ENCODE results near the gene XPR1.

The XPR1 gene

GRCh38 chr1:180915426-180915965, 283.7 kb downstream of the XPR1 start:
- no peak for DNase-seq (ENCODE audit: low read depth, low spot score)

GRCh38 chr1:180916012-180916770, 284.4 kb downstream of the XPR1 start:
- DNase-seq (ENCODE audit: low read depth, low spot score), result no peak

DNA sequence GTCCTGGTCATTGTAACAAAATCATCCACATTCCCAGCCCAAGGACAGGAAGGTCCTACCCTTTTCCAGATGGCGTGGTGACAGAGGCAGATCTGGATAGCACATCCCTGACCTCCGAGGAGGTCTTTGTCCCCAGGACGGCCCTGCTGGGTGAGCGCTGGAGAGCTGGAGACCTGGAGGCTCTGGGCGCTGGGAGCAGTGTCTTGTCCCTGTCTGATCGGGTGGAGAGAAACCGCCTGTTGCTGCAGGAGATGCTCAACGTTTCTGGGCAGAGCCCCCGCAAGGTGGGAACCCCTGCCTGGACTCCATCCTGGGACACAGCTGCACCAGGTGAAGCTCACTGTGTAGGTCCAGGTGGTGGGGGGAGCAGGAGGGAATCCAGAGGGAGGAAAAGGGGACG, 284.9 kb downstream of the XPR1 start:
- no peak for DNase-seq (ENCODE audit: low read depth, low spot score)

- no peak for DNase-seq (ENCODE audit: low read depth, low spot score)
Measured at GRCh38 chr1:180917306-180918065, 285.7 kb downstream of the XPR1 start.

- no peak for DNase-seq (ENCODE audit: low read depth, low spot score)
Measured at GRCh38 chr1:180918519-180918918, 286.7 kb downstream of the XPR1 start.

- no peak for DNase-seq (ENCODE audit: low read depth, low spot score)
Measured at GRCh38 chr1:180919183-180919700, 287.4 kb downstream of the XPR1 start.

DNA sequence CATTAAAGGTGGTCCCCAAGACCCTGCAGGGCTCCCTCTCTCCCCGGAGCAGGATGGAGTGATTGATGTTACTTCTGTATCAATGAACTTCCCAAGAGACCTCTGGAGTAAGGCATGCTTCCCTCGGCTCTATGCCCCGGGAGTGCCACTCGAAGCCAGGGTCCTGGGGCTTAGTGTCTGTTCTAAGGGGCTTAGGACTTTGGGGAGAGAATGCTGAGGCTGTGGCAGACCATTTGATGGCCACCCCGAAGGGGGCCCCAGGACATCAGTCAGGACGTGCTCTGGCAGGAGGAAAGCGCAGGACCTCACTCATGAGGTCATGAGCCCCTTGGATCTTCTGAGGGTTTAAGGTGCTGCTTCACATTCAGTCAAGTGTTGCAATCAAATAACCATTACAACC, 288.4 kb downstream of the XPR1 start:
- DNase-seq (ENCODE audit: low read depth, low spot score), result no peak

GRCh38 chr1:180920702-180921101, 288.9 kb downstream of the XPR1 start:
- no peak for DNase-seq (ENCODE audit: low read depth, low spot score)

DNA sequence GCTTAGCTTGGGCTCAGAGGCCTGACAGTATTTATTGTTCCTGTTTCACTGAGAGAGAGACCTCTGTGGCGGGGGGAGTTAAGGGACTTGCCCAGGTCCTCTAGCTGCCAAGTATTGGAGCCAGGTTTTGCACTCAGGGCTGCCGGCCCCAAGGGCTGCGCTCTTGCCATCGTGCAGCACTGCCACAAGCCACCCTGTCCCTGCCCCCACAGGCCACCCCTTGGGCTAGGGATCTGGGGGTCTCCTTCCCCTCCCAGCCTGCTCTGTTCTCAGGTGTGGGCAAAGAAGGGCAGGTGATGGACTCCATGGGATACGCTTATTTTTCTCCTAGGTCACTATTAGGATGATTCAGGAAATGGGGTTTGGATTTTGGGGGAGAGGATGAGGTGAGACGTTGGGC, 289.6 kb downstream of the XPR1 start:
- DNase-seq (ENCODE audit: low read depth, low spot score), result no peak

- peak; percentile 79 for DNase-seq (ENCODE audit: low read depth, low spot score)
Measured at GRCh38 chr1:180921891-180922630, 290.2 kb downstream of the XPR1 start.

DNA sequence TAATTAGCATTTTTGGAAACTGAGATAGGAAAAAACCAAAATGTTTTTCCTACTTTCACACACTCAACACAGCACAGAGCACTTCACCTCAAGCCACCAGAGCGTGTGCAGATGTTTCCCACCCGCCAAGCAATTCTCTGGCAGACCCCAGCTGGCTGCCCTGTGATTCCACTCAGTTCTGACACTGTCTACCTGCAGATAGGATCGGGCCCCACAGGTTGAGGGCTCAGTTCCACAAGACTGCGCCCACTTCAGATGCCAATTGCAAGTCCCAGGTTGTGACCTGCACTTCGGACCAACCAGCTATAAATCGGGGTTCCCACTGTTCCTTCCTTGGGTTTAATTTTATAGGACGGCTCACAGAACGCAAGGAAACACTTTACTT, 290.8 kb downstream of the XPR1 start:
- no peak for DNase-seq (ENCODE audit: low read depth, low spot score)

- peak; percentile 87 for DNase-seq (ENCODE audit: low read depth, low spot score)
Measured at GRCh38 chr1:180923021-180923841, 291.4 kb downstream of the XPR1 start.

DNA sequence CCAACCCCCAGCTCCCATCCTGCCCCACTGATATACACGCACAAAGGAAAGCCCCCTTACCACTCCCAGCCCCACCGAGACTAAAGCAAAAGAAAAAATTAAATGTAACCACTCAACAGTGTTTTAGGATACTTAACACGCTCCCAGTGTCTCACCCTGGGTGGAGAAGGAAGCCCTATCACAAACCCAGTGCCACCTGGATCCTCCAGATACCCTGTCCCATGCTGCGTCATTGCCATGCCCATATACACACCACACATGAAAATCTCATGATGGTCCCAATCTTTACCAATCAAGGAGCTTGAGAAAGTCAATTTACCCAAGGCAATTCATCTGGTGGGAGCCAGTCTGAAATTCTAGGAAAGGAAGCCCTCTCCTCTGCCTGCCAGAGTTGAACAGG, 292.1 kb downstream of the XPR1 start:
- DNase-seq (ENCODE audit: low read depth, low spot score), result no peak

- DNase-seq (ENCODE audit: low read depth, low spot score), result no peak
Measured at GRCh38 chr1:180924939-180925338, 293.1 kb downstream of the XPR1 start.

DNA sequence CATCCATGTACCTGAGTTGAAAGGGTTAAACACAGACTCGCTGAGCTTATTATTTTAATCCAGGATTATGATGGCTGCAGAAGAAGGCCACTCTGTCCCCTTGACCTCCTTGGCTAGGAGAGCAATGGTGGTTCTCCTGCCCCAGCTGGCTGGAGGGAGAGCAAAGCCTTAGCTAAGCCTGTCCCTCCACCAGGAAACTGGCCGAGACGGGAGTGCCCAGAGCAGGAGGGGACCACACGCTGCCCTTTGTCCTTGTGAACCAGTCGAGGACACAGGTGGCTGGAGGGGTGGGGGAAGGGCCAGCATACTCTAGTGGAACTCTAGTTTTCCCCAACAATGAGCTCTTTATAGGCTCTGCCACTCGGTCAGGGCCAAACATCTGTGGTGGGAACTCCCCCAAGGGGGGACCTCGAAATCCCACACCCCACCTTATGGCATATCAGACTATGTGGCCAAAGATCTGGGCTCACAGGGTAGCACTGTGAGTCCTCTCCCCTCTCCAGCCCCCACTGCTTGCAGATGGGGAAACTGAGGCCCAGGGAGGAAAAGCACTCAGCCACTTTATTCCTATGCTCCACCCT, 293.7 kb downstream of the XPR1 start:
- DNase-seq (ENCODE audit: low read depth, low spot score), result no peak

GRCh38 chr1:180926164-180926981, 294.6 kb downstream of the XPR1 start:
- peak; percentile 54 for DNase-seq (ENCODE audit: low read depth, low spot score)

DNA sequence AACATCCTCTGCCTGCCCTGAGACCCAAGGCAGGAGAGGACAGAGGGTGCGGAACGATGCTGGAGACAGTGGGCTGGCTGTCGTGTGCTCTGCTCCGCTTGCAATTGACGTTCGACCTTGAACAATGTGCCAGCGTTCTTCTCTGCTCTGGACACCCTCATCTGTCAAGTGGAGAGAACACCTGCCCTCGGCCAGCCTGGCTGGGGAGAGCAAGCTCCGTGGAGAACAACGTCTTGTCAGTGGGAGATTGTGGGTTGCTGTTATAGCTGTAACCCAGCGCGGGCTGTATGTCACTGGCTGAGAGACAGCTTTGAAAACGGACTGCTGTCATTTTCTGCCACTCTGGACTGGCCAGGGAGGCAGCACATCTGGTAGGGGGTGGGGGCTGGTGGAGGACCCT, 295.5 kb downstream of the XPR1 start:
- DNase-seq (ENCODE audit: low read depth, low spot score), result no peak

GRCh38 chr1:180927841-180928240, 296.0 kb downstream of the XPR1 start:
- no peak for DNase-seq (ENCODE audit: low read depth, low spot score)

GRCh38 chr1:180928331-180929230, 296.8 kb downstream of the XPR1 start:
- DNase-seq (ENCODE audit: low read depth, low spot score), result no peak
